ENCODE measurements around the gene LNX1.

DNA sequence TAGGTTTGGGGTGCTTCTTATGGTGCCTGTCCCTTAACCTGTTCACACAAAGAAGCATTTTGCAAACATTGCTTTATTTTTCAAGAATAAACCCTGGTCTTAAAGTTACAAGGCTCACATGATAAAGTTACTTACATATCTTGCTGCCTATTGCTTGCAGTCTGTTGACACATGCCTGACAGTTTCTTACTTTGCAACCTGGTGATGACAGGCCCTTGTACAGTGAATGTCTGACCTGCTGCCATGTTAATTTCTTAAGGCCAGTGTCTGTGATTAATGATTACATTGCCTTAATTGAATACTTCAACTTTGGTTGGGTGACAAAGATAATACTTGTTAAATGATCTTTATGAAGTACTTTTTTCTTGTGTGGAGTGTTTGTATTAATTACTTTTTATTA, 163.9 kb downstream of the LNX1 start:
- TF ChIP-seq, protein P1, sequence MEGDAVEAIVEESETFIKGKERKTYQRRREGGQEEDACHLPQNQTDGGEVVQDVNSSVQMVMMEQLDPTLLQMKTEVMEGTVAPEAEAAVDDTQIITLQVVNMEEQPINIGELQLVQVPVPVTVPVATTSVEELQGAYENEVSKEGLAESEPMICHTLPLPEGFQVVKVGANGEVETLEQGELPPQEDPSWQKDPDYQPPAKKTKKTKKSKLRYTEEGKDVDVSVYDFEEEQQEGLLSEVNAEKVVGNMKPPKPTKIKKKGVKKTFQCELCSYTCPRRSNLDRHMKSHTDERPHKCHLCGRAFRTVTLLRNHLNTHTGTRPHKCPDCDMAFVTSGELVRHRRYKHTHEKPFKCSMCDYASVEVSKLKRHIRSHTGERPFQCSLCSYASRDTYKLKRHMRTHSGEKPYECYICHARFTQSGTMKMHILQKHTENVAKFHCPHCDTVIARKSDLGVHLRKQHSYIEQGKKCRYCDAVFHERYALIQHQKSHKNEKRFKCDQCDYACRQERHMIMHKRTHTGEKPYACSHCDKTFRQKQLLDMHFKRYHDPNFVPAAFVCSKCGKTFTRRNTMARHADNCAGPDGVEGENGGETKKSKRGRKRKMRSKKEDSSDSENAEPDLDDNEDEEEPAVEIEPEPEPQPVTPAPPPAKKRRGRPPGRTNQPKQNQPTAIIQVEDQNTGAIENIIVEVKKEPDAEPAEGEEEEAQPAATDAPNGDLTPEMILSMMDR (IDR thresholded peaks at IDR 0.05), result no peak
- TF ChIP-seq EP300 (IDR thresholded peaks at IDR 0.05), result no peak
- no peak for TF ChIP-seq POLR2A (IDR thresholded peaks at IDR 0.05)
- no peak for TF ChIP-seq POLR2AphosphoS5 (IDR thresholded peaks at IDR 0.05)

Measured in sigmoid colon (tissue), 4 donors.